Keratinocyte (primary cell): ENCODE results near the gene HERPUD1.

ENCODE experiments used
- CTCF ChIP-seq, 3 experiments: IDR thresholded peaks in 1 of 3; conservative IDR thresholded peaks in 1 of 3; optimal IDR thresholded peaks in 1 of 3; 2 replicates in 2 of 3; 3 replicates in 1 of 3; pipeline versions ENCODE3 to v1.5.1; 2011; ENCODE audit warnings: low read length in 3 of 3, mild to moderate bottlenecking in 3 of 3, moderate library complexity in 2 of 3, control low read depth in 1 of 3, inconsistent platforms in 1 of 3; ENCODE audit not compliant: insufficient read depth in 2 of 3; ENCODE audit errors: extremely low read depth in 1 of 3
- EZH2 ChIP-seq: IDR thresholded peaks from one replicate; pipeline ENCODE4 v1.6.1; 2012; ENCODE audit warnings: inconsistent platforms, mild to moderate bottlenecking, low read length, moderate library complexity

- TF ChIP-seq CTCF (optimal IDR thresholded peaks at IDR 0.05 in 1 of 3, IDR thresholded peaks at IDR 0.05 in 1 of 3, conservative IDR thresholded peaks at IDR 0.05 in 1 of 3; ENCODE audit: extremely low read depth in 1 of 3, insufficient read depth in 2 of 3, low read length in 3 of 3) (no peak), EZH2 (no peak)
Observed at GRCh38 chr16:56988948-56989945, 57.3 kb downstream of the HERPUD1 start, which contains the start of gene NLRC5.
